HG03095 (cell line): ENCODE measurements around the gene ZNF277.
"Not testable (repeated sequence)": the region's sequence is repeated elsewhere in the genome, so short reads cannot be mapped to it uniquely, and the experiment has no call there.

Experiments
- ATAC-seq: cut with Tn5 transposase; IDR thresholded peaks from one replicate; pipeline ENCODE4 v1.9.1; 2021; ENCODE audit warnings: moderate library complexity; ENCODE audit not compliant: unreplicated experiment

ZNF277 gene

GRCh38 chr7:112249967-112250366, 43.5 kb downstream of the ZNF277 start:
- ATAC-seq: not testable (repeated sequence)

- no peak for ATAC-seq
These were observed 45.6 kb downstream of the ZNF277 start for GRCh38 chr7:112252141-112252540.

GRCh38 chr7:112252691-112253090, 46.2 kb downstream of the ZNF277 start:
- no peak for ATAC-seq

GRCh38 chr7:112254156-112254555, 47.7 kb downstream of the ZNF277 start:
- ATAC-seq: no peak

- ATAC-seq: no peak
These were observed 48.4 kb downstream of the ZNF277 start for GRCh38 chr7:112254709-112255387.

- ATAC-seq: no peak
These were observed 48.9 kb downstream of the ZNF277 start for GRCh38 chr7:112255388-112255720.

GRCh38 chr7:112257073-112257472, 50.6 kb downstream of the ZNF277 start:
- ATAC-seq: no peak

GRCh38 chr7:112260911-112261310, 54.4 kb downstream of the ZNF277 start:
- no peak for ATAC-seq

- no peak for ATAC-seq
These were observed 55.5 kb downstream of the ZNF277 start for GRCh38 chr7:112262036-112262435.

- ATAC-seq: no peak
These were observed 56.5 kb downstream of the ZNF277 start for GRCh38 chr7:112262855-112263487.

- no peak for ATAC-seq
These were observed 57.0 kb downstream of the ZNF277 start for GRCh38 chr7:112263519-112263918.

GRCh38 chr7:112266141-112266540, 59.6 kb downstream of the ZNF277 start:
- ATAC-seq: no peak

- ATAC-seq: no peak
These were observed 60.2 kb downstream of the ZNF277 start for GRCh38 chr7:112266595-112267270.

GRCh38 chr7:112267944-112268691, 61.6 kb downstream of the ZNF277 start:
- no peak for ATAC-seq

- no peak for ATAC-seq
These were observed 64.7 kb downstream of the ZNF277 start for GRCh38 chr7:112271162-112271561.

GRCh38 chr7:112272921-112273561, 66.5 kb downstream of the ZNF277 start:
- no peak for ATAC-seq

GRCh38 chr7:112279042-112279441, 72.5 kb downstream of the ZNF277 start:
- ATAC-seq: no peak

- no peak for ATAC-seq
These were observed 73.8 kb downstream of the ZNF277 start for GRCh38 chr7:112280267-112280666.

- no peak for ATAC-seq
These were observed 76.1 kb downstream of the ZNF277 start for GRCh38 chr7:112282476-112283188.

GRCh38 chr7:112283382-112283910, 77.0 kb downstream of the ZNF277 start:
- ATAC-seq: no peak
